Breast epithelium (tissue), 4 donors: Measurements from ENCODE around the gene MON2. TPM values are rescaled to one million over a fixed set of nuclear protein-coding genes. Genes with fewer than 3 reads are reported as not detected.
A peak's percentile ranks its signal among the peaks of the same experiment; 100 is the strongest.

ENCODE experiments used
- DNase-seq, 2 donors: peaks; one replicate each; pipeline ENCODE4 v3.0.0-alpha.2; 2019; ENCODE audit warnings: low spot score in 2 of 2
- H3K27ac ChIP-seq, 2 donors: fragments of 200-600 bp; sonication (generic) in 1 of 2; one replicate each; pipeline ENCODE4 v1.5.1; 2016 to 2019; ENCODE audit warnings: mild to moderate bottlenecking in 1 of 2
- H3K27me3 ChIP-seq, 2 donors: fragments of 200-600 bp; sonication (generic) in 1 of 2; one replicate each; pipeline versions ENCODE4 v1.5.1 to v1.6.0; 2017 to 2019; ENCODE audit warnings: control low read depth in 1 of 2, mild to moderate bottlenecking in 1 of 2
- H3K36me3 ChIP-seq: fragments of 200-600 bp; one replicate; pipeline ENCODE4 v1.5.1; 2019
- H3K4me1 ChIP-seq, 2 donors: fragments of 200-600 bp; sonication (generic); one replicate each; pipeline ENCODE4 v1.5.1; 2016 to 2019; ENCODE audit warnings: control low read depth in 1 of 2
- H3K4me3 ChIP-seq, 3 donors: fragments of 200-600 bp; sonication (generic); 1 replicate in 2 of 3; 2 replicates in 1 of 3; pipeline ENCODE4 v1.5.1; 2016 to 2019; ENCODE audit warnings: mild to moderate bottlenecking in 3 of 3, moderate library complexity in 2 of 3
- H3K9me3 ChIP-seq, 2 donors: fragments of 200-600 bp; sonication (generic) in 1 of 2; one replicate each; pipeline ENCODE4 v1.5.1; 2016 to 2019; ENCODE audit warnings: control low read depth in 1 of 2
- CTCF ChIP-seq, 3 donors: fragments of 450-650 bp; IDR thresholded peaks; one replicate each; pipeline ENCODE4 v1.5.1; 2016 to 2017; ENCODE audit warnings: antibody characterized with exemption in 3 of 3, mild to moderate bottlenecking in 3 of 3, moderate library complexity in 3 of 3
- POLR2A ChIP-seq: fragments of 450-650 bp; IDR thresholded peaks from one replicate; pipeline ENCODE4 v1.6.1; 2016; ENCODE audit warnings: antibody characterized with exemption, mild to moderate bottlenecking, moderate library complexity
- POLR2AphosphoS5 ChIP-seq, 3 donors: sonication (generic); formaldehyde crosslinking; IDR thresholded peaks; one replicate each; pipeline ENCODE4 v1.6.1; 2017; ENCODE audit warnings: antibody characterized with exemption in 3 of 3
- intact Hi-C: fragments of 100-400 bp; cut with DNase I; formaldehyde crosslinking; loops from one replicate; pipeline ENCODE4 v1.15.1; 2023; ENCODE audit warnings: low total_unique reads
- total RNA-seq, 3 donors: library from RNA; depleted of rRNA; stranded (reverse); fragments of >200 nt; gene quantifications; one replicate each; pipeline ENCODE4 v1.1.0, GENCODE V29; 2016

Gene MON2
- total RNA-seq, 3 donors from 2014 or later: 85.0 to 162 (median 123) TPM

- H3K27me3 ChIP-seq: no peaks in the 10 kb centered on the region
- no peaks in the 10 kb centered on the region for H3K4me1 ChIP-seq
- peak overlapping the region in 2 of 3 donors; percentile 94 to 99 for H3K4me3 ChIP-seq
- intact Hi-C loops: no loop called here
- TF ChIP-seq POLR2A: no peak
- TF ChIP-seq POLR2AphosphoS5 (IDR thresholded peaks at IDR 0.05): no peak
- TF ChIP-seq CTCF (IDR thresholded peaks at IDR 0.05): no peak
- H3K36me3 ChIP-seq: no peaks in the 10 kb centered on the region
- DNase-seq: no peak
- H3K9me3 ChIP-seq: no peaks in the 10 kb centered on the region
- H3K27ac ChIP-seq: no peak overlapping the region
Observed at GRCh38 chr12:62468935-62469334, 2.3 kb downstream of the MON2 start.

DNA sequence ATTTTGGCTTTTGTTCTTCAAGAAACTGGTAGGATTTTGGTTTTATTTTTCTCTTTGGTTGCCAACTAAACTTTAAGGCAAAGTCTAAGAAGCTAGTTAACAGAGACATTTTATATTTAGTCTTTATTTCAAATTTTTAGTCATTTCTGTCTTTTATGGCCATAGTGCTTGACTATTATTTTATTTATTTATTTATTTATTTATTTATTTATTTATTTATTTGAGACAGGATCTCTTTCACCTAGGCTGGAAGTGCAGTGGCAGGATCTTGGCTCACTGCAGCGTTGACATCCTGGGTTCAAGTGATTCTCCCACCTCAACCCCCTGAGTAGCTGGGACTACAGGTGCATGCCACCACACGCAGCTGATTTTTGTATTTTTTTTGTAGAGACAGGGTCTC, 3.1 kb downstream of the MON2 start:
- Histone ChIP-seq H3K27me3 (no peaks in the 10 kb centered on the region), H3K27ac (no peak overlapping the region), H3K4me1 (no peaks in the 10 kb centered on the region), H3K9me3 (no peaks in the 10 kb centered on the region), H3K4me3 (peak overlapping the region in 2 of 3 donors; percentile 10 to 94), H3K36me3 (no peaks in the 10 kb centered on the region)
- TF ChIP-seq CTCF (IDR thresholded peaks at IDR 0.05) (no peak), POLR2AphosphoS5 (IDR thresholded peaks at IDR 0.05) (no peak), POLR2A (no peak)
- intact Hi-C loops: no loop called here
- no peak for DNase-seq

DNA sequence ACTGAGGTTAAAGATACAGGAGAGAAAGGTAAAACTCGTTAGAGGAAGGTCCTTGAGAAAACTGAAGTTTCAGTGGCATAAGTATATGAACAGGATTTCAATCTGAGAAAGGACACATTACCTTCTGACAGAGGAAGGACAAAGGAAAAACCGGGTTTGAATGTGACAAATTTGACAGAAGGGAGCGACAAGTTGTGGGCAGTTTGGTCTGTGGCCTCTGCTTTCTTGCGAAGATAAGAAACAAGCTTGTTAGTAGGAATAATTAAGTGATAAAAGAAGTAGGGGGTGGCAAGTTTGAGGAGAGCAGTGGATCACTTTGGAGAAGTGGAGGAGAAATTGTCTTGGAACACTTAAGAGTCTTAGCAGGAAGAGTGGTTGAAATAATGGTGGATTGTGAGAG, 5.1 kb downstream of the MON2 start:
- TF ChIP-seq CTCF (IDR thresholded peaks at IDR 0.05): no peak
- no peak for TF ChIP-seq POLR2AphosphoS5 (IDR thresholded peaks at IDR 0.05)
- TF ChIP-seq POLR2A: no peak

DNA sequence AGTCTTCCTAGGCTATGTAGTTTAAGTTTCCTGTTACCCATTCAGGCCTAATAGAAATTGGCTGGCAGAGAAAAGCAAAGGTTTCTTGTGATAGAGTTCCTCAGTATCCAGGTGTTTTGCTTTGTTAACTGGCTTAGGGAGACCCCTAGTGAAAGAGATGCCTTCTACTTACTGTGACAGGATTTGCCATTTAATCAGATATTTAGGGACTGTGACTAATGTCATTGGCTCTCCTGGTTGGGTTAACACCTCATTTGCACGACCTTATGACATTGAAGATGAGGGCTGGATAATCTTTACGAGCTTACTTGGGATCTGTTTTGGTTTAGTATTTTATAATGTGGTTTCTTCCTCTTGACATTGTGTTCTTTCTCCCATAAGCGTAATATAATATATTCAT, 5.8 kb downstream of the MON2 start:
- Histone ChIP-seq H3K27me3 (no peaks in the 10 kb centered on the region), H3K4me1 (no peaks in the 10 kb centered on the region), H3K4me3 (no peak overlapping the region), H3K9me3 (no peaks in the 10 kb centered on the region), H3K36me3 (no peaks in the 10 kb centered on the region), H3K27ac (no peak overlapping the region)
- no peak for TF ChIP-seq POLR2A
- TF ChIP-seq POLR2AphosphoS5 (IDR thresholded peaks at IDR 0.05): no peak
- no peak for TF ChIP-seq CTCF (IDR thresholded peaks at IDR 0.05)
- intact Hi-C loops: no loop called here
- DNase-seq: no peak

More for the DNA sequence above, 5.1 kb downstream of the MON2 start:
- H3K4me3 ChIP-seq: no peak overlapping the region
- H3K9me3 ChIP-seq: no peaks in the 10 kb centered on the region
- no peaks in the 10 kb centered on the region for H3K36me3 ChIP-seq
- DNase-seq: no peak
- no peak overlapping the region for H3K27ac ChIP-seq
- no peaks in the 10 kb centered on the region for H3K27me3 ChIP-seq
- intact Hi-C loops: no loop called here
- H3K4me1 ChIP-seq: no peaks in the 10 kb centered on the region

GRCh38 chr12:62481843-62482540, 15.4 kb downstream of the MON2 start:
- Histone ChIP-seq H3K4me3 (no peak overlapping the region), H3K4me1 (no peaks in the 10 kb centered on the region), H3K27me3 (no peaks in the 10 kb centered on the region), H3K36me3 (no peaks in the 10 kb centered on the region), H3K9me3 (no peaks in the 10 kb centered on the region), H3K27ac (no peak overlapping the region)
- DNase-seq: no peak
- TF ChIP-seq POLR2A: no peak
- no peak for TF ChIP-seq POLR2AphosphoS5 (IDR thresholded peaks at IDR 0.05)
- no peak for TF ChIP-seq CTCF (IDR thresholded peaks at IDR 0.05)
- intact Hi-C loops: no loop called here
